HepG2 (cell line): ENCODE measurements around the gene SLC13A5. TPM values are rescaled to one million over a fixed set of nuclear protein-coding genes. Genes with fewer than 3 reads are reported as not detected.

Experiments
- ATAC-seq: fragments of 200-7000 bp; cut with Tn5 transposase; 3 replicates; pipeline ENCODE4 v1.9.1; 2020; ENCODE audit warnings: mild to moderate bottlenecking, moderate library complexity
- BruUV-seq: library from RNA; stranded (reverse); fragments of 400-500 nt; replicated peaks from 2 replicates; lab custom pipeline; 2021; lab: Mats Ljungman, UMichigan
- CTCF ChIA-PET: fragments of 300-600 bp; formaldehyde crosslinking; extraction: SDS; loops from one replicate; lab custom pipeline; 2021; ENCODE audit warnings: low total read pairs, inconsistent platforms, low intra/inter-chr PET ratio; lab: Yijun Ruan, JAX
- POLR2A ChIA-PET: fragments of 350-600 bp; sonication (Branson Sonifier 250); formaldehyde crosslinking; loops from one replicate; lab custom pipeline; 2020; ENCODE audit warnings: antibody characterized with exemption, inconsistent platforms; lab: Yijun Ruan, JAX
- DNase-seq: peaks from one replicate; pipeline ENCODE4 v3.0.0-alpha.2; 2015; ENCODE audit warnings: low spot score
- FAIRE-seq: peaks from 3 replicates; lab custom pipeline; 2011; peaks lifted over from hg19 to GRCh38; lab: Jason Lieb, UNC
- H2AFZ ChIP-seq: one replicate; pipeline ENCODE4 v1.6.1; 2011; ENCODE audit warnings: low read length, inconsistent platforms
- H3K27ac ChIP-seq: fragments of 300-600 bp; 3 replicates; pipeline ENCODE4 v1.8.0; 2011; ENCODE audit warnings: mixed run types, mild to moderate bottlenecking, mixed read lengths, low read length, inconsistent platforms; ENCODE audit not compliant: insufficient read depth; ENCODE audit errors: extremely low read length
- H3K27me3 ChIP-seq, 2 experiments: fragments of 200-600 bp in 1 of 2; 2 replicates in 1 of 2; 3 replicates in 1 of 2; pipeline versions ENCODE4 v1.6.0 to v1.8.0; 2011; ENCODE audit warnings: low read length in 2 of 2, mild to moderate bottlenecking in 2 of 2, moderate library complexity in 2 of 2, inconsistent platforms in 1 of 2; ENCODE audit not compliant: insufficient read depth in 2 of 2, control insufficient read depth in 1 of 2
- H3K36me3 ChIP-seq, 2 experiments: fragments of 200-600 bp in 1 of 2; replicated peaks in 1 of 2; 2 replicates in 1 of 2; 3 replicates in 1 of 2; pipeline versions ENCODE4 v1.5.1 to v1.8.0; 2011; ENCODE audit warnings: low read length in 2 of 2, inconsistent platforms in 1 of 2; ENCODE audit not compliant: insufficient read depth in 2 of 2, control insufficient read depth in 1 of 2
- H3K4me1 ChIP-seq: 2 replicates; pipeline ENCODE4 v1.5.1; 2012; ENCODE audit warnings: low read length, inconsistent platforms; ENCODE audit not compliant: insufficient read depth
- H3K4me2 ChIP-seq: 2 replicates; pipeline ENCODE4 v1.6.0; 2011; ENCODE audit warnings: low read depth, low read length, inconsistent platforms
- H3K4me3 ChIP-seq, 3 experiments: fragments of 200-600 bp in 1 of 3; sonication (generic), shearing (Covaris generic) in 1 of 3; replicated peaks in 1 of 3; 2 replicates each; pipeline ENCODE4 v1.5.1; 2011 to 2016; ENCODE audit warnings: low read length in 3 of 3, inconsistent platforms in 2 of 3, low read depth in 2 of 3, mild to moderate bottlenecking in 2 of 3, control low read depth in 1 of 3, mixed read lengths in 1 of 3; ENCODE audit not compliant: insufficient read depth in 1 of 3
- H3K79me2 ChIP-seq: one replicate; pipeline ENCODE4 v1.6.1; 2011; ENCODE audit warnings: low read length, inconsistent platforms; ENCODE audit not compliant: insufficient read depth
- H3K9ac ChIP-seq: 2 replicates; pipeline ENCODE4 v1.6.0; 2011; ENCODE audit warnings: mild to moderate bottlenecking, low read depth, low read length, inconsistent platforms; ENCODE audit not compliant: insufficient read depth
- H3K9me3 ChIP-seq: 2 replicates; pipeline ENCODE4 v1.5.1; 2012; ENCODE audit warnings: mild to moderate bottlenecking, low read length
- H4K20me1 ChIP-seq: 2 replicates; pipeline ENCODE4 v1.6.0; 2011; ENCODE audit warnings: inconsistent platforms, mild to moderate bottlenecking, low read length, moderate library complexity; ENCODE audit not compliant: insufficient read depth
- CEBPB ChIP-seq: IDR thresholded peaks from 2 replicates; pipeline ENCODE4 v1.6.1; 2011; ENCODE audit warnings: low read depth, low read length, improper control_type of control experiment, borderline replicate concordance
- HES4 ChIP-seq: sonication (generic); formaldehyde crosslinking; IDR thresholded peaks from 2 replicates; pipeline ENCODE4 v1.9.0; 2021; ENCODE audit warnings: mild to moderate bottlenecking, missing genetic modification reagents, borderline replicate concordance
- HNF1B ChIP-seq: sonication (generic); formaldehyde crosslinking; IDR thresholded peaks from 2 replicates; pipeline ENCODE4 v1.5.1; 2020; ENCODE audit warnings: mild to moderate bottlenecking, moderate library complexity, missing genetic modification reagents
- IRX3 ChIP-seq: sonication (generic); formaldehyde crosslinking; IDR thresholded peaks from 2 replicates; pipeline ENCODE4 v1.8.1; 2023; ENCODE audit warnings: mild to moderate bottlenecking, low read depth, missing genetic modification reagents, borderline replicate concordance
- MED1 ChIP-seq: sonication (generic); formaldehyde crosslinking; IDR thresholded peaks from 2 replicates; pipeline ENCODE4 v1.4.0; 2020; ENCODE audit warnings: missing genetic modification reagents
- PRDM4 ChIP-seq: sonication (generic); formaldehyde crosslinking; IDR thresholded peaks from 2 replicates; pipeline ENCODE4 v1.9.0; 2021; ENCODE audit warnings: missing genetic modification reagents, borderline replicate concordance
- RORA ChIP-seq: sonication (generic); formaldehyde crosslinking; IDR thresholded peaks from 2 replicates; pipeline ENCODE4 v1.5.0; 2020; ENCODE audit warnings: mild to moderate bottlenecking, missing genetic modification reagents, moderate library complexity
- SNAPC5 ChIP-seq: sonication (generic); formaldehyde crosslinking; IDR thresholded peaks from 2 replicates; pipeline ENCODE4 v1.8.1; 2023; ENCODE audit warnings: mild to moderate bottlenecking, missing genetic modification reagents, borderline replicate concordance
- TCF7 ChIP-seq: sonication (generic); IDR thresholded peaks from 2 replicates; pipeline ENCODE4 v1.6.1; 2016; ENCODE audit warnings: antibody characterized with exemption, low read depth
- ZMYM3 ChIP-seq: sonication (generic); formaldehyde crosslinking; IDR thresholded peaks from 2 replicates; pipeline ENCODE4 v1.5.1; 2020; ENCODE audit warnings: mild to moderate bottlenecking, missing genetic modification reagents
- ZNF256 ChIP-seq: sonication (generic); formaldehyde crosslinking; conservative IDR thresholded peaks from 2 replicates; pipeline ENCODE4 v1.4.0; 2020; ENCODE audit warnings: missing genetic modification reagents
- ZNF501 ChIP-seq: sonication (generic); formaldehyde crosslinking; IDR thresholded peaks from 2 replicates; pipeline ENCODE4 v1.5.1; 2020; ENCODE audit warnings: mild to moderate bottlenecking, moderate library complexity, missing genetic modification reagents
- ZNF510 ChIP-seq: sonication (generic); formaldehyde crosslinking; IDR thresholded peaks from 2 replicates; pipeline ENCODE4 v1.4.0; 2020; ENCODE audit warnings: low read depth, mild to moderate bottlenecking, missing genetic modification reagents
- ZNF543 ChIP-seq: sonication (generic); formaldehyde crosslinking; IDR thresholded peaks from 2 replicates; pipeline ENCODE4 v1.4.0; 2020; ENCODE audit warnings: mild to moderate bottlenecking, missing genetic modification reagents
- WGBS: methylation state at CpG from one replicate; pipeline ENCODE4 v1.1.6; 2017; ENCODE audit warnings: low lambda C conversion rate; 5-methylcytosine and 5-hydroxymethylcytosine counted together
- in situ Hi-C: cut with HindIII; loops from 2 replicates; pipeline ENCODE4 v1.10.0; 2017; ENCODE audit warnings: low pct_unique_long_range_greater_than_20kb; ENCODE audit not compliant: extremely low pct_ligation_motif_present
- intact Hi-C: fragments of 100-400 bp; cut with micrococcal nuclease; formaldehyde crosslinking; loops from one replicate; pipeline ENCODE4 v1.10.0; 2022; ENCODE audit not compliant: unreplicated experiment
- polyA plus RNA-seq, 8 experiments: library from polyadenylated mRNA; depleted of rRNA in 3 of 8; stranded (reverse) in 7 of 8; unstranded in 1 of 8; fragments of >200 nt; fragmentation: Illumina TruSeq in 4 of 8; extraction: Trizol in 4 of 8; gene quantifications; 2 replicates each; pipeline versions ENCODE4 v1.2.1 to v1.2.3, GENCODE V29; 2011 to 2016; ENCODE audit warnings: low read depth in 4 of 8, missing spikeins in 1 of 8, mixed read lengths in 1 of 8; ENCODE audit not compliant: insufficient read depth in 1 of 8
- total RNA-seq, 5 experiments: library from RNA; depleted of rRNA; stranded (reverse); fragments of >200 nt; fragmentation: Illumina TruSeq; extraction: Trizol; gene quantifications; 2 replicates each; pipeline ENCODE4 v1.2.3, GENCODE V29; 2016; ENCODE audit warnings: low read depth in 1 of 5
- TF ChIP-seq, protein P1 (sequence below): sonication (generic); formaldehyde crosslinking; IDR thresholded peaks from 2 replicates; pipeline ENCODE4 v1.5.0; 2020; ENCODE audit warnings: missing genetic modification reagents
- TF ChIP-seq, protein P2 (sequence below): sonication (generic); formaldehyde crosslinking; IDR thresholded peaks from 2 replicates; pipeline ENCODE4 v1.4.0; 2020; ENCODE audit warnings: missing genetic modification reagents, mild to moderate bottlenecking, borderline replicate concordance

The SLC13A5 gene
- total and polyA plus RNA-seq, 2 of the 13 experiments (the other 11 are each of a cell fraction or from before 2014, with no cell fraction given): 42.8 to 310 TPM

- Histone ChIP-seq H3K27ac (peak overlapping the region; percentile 80), H3K9me3 (no peaks in the 10 kb centered on the region), H3K4me2 (peak overlapping the region; percentile 62), H3K9ac (peak overlapping the region; percentile 21; the same call in 1 of the 2 replicates), H3K79me2 (no peaks in the 10 kb centered on the region), H4K20me1 (no peaks in the 10 kb centered on the region), H3K4me1 (peaks cover 48% of the 10 kb centered on the region), H3K4me3 (0 out of 6 replicates have a peak overlapping the region, but pooled peaks of 1 of the 3 experiments have one; percentile 10), H2AFZ (peak overlapping the region; percentile 75), H3K27me3 (no peaks in the 10 kb centered on the region), H3K36me3 (no peaks in the 10 kb centered on the region)
- ChIA-PET POLR2A (interaction anchor here (1.0 to 1.6 kb wide), 5 partner anchors 39 to 52 kb away, joined by 3 to 6 read pairs (median 4); partner anchors contain the start of gene SLC13A5), CTCF (no interaction called here)
- no TSS peak for BruUV-seq
- FAIRE-seq: peak; percentile 70
- peak; percentile 90 for ATAC-seq
- intact Hi-C loops: no loop called here
- WGBS: 26% methylated on average over 7 of the region's 7 CpGs
- in situ Hi-C loops: no loop called here
- peak; percentile 81 for DNase-seq
- no peak for TF ChIP-seq ZNF510 (CRISPR knock-in tag)
- TF ChIP-seq TCF7: no peak
- 0 out of 2 replicates have a peak, but pooled peaks have one; percentile 31 for TF ChIP-seq ZMYM3 (CRISPR knock-in tag)
- TF ChIP-seq, protein P1, sequence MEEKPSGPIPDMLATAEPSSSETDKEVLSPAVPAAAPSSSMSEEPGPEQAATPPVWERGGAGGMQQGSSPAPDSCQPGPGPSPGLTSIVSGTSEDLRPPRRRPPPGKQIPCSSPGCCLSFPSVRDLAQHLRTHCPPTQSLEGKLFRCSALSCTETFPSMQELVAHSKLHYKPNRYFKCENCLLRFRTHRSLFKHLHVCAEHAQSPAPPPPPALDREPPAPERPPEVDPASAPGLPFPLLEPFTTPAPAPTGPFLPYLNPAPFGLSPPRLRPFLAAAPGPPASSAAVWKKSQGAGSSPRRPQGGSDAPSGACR (CRISPR knock-in tag): peak; percentile 71; the same call in 1 of the 2 replicates
- TF ChIP-seq HES4 (CRISPR knock-in tag): no peak
- TF ChIP-seq SNAPC5 (CRISPR knock-in tag): 0 out of 2 replicates have a peak, but pooled peaks have one; percentile 49
- no peak for TF ChIP-seq PRDM4 (CRISPR knock-in tag)
- peak; percentile 67 for TF ChIP-seq MED1 (CRISPR knock-in tag)
- no peak for TF ChIP-seq IRX3 (CRISPR knock-in tag)
- TF ChIP-seq HNF1B (CRISPR knock-in tag): peak; percentile 82
- TF ChIP-seq ZNF501 (CRISPR knock-in tag): peak; percentile 52; the same call in 1 of the 2 replicates
- TF ChIP-seq, protein P2, sequence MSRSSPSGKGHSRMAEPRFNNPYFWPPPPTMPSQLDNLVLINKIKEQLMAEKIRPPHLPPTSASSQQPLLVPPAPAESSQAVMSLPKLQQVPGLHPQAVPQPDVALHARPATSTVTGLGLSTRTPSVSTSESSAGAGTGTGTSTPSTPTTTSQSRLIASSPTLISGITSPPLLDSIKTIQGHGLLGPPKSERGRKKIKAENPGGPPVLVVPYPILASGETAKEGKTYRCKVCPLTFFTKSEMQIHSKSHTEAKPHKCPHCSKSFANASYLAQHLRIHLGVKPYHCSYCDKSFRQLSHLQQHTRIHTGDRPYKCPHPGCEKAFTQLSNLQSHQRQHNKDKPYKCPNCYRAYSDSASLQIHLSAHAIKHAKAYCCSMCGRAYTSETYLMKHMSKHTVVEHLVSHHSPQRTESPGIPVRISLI (CRISPR knock-in tag): peak; percentile 79
- TF ChIP-seq RORA (CRISPR knock-in tag): no peak
- TF ChIP-seq ZNF256: no peak
- TF ChIP-seq ZNF543 (CRISPR knock-in tag): peak; percentile 24; the same call in 1 of the 2 replicates
- peak; percentile 66 for TF ChIP-seq CEBPB
Measured at GRCh38 chr17:6752068-6752909, 39.1 kb upstream of the SLC13A5 start.
